PFSK-1 (cell line): ENCODE data around the gene STAMBPL1.

Experiments
- FOXP2 ChIP-seq: optimal IDR thresholded peaks from 2 replicates; pipeline ENCODE3; 2011; ENCODE audit warnings: borderline replicate concordance, control low read depth, inconsistent platforms; ENCODE audit not compliant: insufficient read depth; ENCODE audit errors: extremely low read length, extremely low read depth
- POLR2AphosphoS5 ChIP-seq: IDR thresholded peaks from 2 replicates; pipeline ENCODE4 v1.6.1; 2012; ENCODE audit warnings: low read depth, mild to moderate bottlenecking, control low read depth, low read length, moderate library complexity
- SIN3A ChIP-seq: IDR thresholded peaks from 2 replicates; pipeline ENCODE4 v1.6.1; 2012; ENCODE audit warnings: mild to moderate bottlenecking, low read length, moderate library complexity, borderline replicate concordance; ENCODE audit not compliant: insufficient read depth
- TAF1 ChIP-seq: IDR thresholded peaks from 2 replicates; pipeline ENCODE4 v1.6.1; 2012; ENCODE audit warnings: low read length, control low read depth, borderline replicate concordance; ENCODE audit not compliant: insufficient read depth
- TF ChIP-seq, protein P1 (sequence below), 2 experiments: IDR thresholded peaks; 2 replicates each; pipeline versions ENCODE4 v1.6.1 to v1.8.0; 2011 to 2012; ENCODE audit warnings: low read depth in 2 of 2, low read length in 2 of 2, control low read depth in 1 of 2, inconsistent platforms in 1 of 2, mild to moderate bottlenecking in 1 of 2, moderate library complexity in 1 of 2; ENCODE audit not compliant: insufficient read depth in 1 of 2

DNA sequence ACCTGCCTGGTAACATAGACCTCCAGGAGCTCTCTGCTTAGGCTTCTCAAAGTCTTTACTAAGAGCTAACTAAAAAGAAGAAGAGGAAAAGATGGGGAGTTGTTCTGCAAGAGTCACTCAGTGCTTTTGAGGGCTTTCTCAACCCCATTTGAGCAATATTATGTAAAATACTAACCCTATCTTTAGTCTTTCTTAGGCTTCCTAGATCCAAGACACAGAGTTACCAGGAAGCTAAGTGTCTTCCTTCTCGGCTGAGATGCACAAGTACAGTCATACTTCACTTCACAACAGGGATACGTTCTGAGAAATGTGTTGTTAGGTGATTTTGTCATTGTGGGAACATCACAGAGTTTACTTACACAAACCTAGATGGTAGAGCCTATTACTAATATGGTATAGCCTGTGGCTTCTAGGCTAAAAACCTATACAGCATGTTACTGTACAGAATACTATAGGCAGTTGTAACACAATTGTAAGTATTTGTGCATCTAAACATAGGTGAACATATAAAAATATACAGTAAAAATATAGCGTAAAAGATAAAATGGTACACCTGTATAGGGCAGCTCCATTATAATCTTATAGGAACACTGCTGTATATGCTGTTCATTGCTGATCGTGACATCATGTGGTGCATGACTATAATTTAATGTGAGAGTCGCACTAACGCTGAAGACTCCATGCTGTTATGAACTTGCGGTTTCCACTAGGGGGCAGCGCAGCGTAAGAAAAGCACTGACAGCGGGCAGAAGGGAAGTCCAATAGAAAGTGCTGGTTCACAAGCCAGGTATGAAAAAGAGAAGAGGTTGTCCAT, 44.7 kb upstream of the STAMBPL1 start:
- TF ChIP-seq POLR2AphosphoS5 (no peak), SIN3A (no peak), TAF1 (no peak), FOXP2 (no peak)
- TF ChIP-seq, protein P1, sequence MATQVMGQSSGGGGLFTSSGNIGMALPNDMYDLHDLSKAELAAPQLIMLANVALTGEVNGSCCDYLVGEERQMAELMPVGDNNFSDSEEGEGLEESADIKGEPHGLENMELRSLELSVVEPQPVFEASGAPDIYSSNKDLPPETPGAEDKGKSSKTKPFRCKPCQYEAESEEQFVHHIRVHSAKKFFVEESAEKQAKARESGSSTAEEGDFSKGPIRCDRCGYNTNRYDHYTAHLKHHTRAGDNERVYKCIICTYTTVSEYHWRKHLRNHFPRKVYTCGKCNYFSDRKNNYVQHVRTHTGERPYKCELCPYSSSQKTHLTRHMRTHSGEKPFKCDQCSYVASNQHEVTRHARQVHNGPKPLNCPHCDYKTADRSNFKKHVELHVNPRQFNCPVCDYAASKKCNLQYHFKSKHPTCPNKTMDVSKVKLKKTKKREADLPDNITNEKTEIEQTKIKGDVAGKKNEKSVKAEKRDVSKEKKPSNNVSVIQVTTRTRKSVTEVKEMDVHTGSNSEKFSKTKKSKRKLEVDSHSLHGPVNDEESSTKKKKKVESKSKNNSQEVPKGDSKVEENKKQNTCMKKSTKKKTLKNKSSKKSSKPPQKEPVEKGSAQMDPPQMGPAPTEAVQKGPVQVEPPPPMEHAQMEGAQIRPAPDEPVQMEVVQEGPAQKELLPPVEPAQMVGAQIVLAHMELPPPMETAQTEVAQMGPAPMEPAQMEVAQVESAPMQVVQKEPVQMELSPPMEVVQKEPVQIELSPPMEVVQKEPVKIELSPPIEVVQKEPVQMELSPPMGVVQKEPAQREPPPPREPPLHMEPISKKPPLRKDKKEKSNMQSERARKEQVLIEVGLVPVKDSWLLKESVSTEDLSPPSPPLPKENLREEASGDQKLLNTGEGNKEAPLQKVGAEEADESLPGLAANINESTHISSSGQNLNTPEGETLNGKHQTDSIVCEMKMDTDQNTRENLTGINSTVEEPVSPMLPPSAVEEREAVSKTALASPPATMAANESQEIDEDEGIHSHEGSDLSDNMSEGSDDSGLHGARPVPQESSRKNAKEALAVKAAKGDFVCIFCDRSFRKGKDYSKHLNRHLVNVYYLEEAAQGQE (IDR thresholded peaks at IDR 0.05; ENCODE audit: insufficient read depth in 1 of 2, low read depth in 2 of 2, low read length in 2 of 2) = no peak
